ENCODE data around the gene CD276.

CD276 gene

GRCh38 chr15:73755946-73756345 lies 71.8 kb downstream of the CD276 start:
- Histone ChIP-seq H3K4me3 (no peak overlapping the region), H3K27ac (no peak overlapping the region)

DNA sequence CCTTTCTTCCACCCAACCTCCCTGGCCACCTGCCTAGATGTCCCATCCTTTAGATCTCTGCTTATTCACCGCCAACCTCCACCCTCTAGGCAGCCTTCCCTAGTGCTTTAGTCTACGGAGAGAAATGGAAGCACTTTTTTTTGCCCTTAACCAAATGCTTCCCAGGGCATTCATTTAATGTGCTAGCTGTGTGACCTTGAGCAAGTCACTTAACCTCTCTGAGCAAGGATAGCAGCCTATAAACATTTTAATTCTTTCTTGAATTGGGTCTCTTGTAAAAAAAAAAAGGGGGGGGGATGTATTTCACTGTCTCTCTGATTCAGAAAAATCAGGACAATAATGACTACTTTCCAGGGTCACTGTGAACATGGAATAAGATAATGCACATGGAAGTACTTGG lies 72.2 kb downstream of the CD276 start:
- no peak overlapping the region for H3K27ac ChIP-seq
- no peak overlapping the region for H3K4me3 ChIP-seq

DNA sequence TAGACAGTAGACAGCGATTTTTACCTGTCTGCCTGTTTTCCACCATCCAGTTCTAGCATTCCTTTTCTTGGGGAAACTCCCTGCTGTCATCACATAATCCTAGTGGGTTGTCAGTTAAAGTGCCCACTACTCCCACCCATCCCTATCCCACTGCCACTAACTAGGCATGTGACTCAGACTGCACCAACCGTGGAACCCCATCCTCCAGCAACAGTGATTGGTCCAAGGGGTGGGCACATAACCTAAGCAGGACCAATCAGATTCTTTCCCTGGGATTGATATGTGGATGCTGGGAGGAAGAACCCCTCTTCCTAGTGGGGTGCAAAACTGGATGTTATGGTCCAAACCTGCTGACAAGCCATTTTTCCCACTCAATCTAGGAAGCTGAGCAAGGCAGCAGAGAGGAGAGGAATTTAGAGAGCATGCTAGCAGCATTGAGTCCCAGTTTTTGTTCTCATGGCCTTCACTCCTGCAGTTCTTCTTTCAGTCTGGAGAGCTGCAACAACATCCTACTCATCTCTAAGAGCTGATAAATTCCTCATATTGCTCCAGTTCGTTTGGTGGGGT lies 72.8 kb downstream of the CD276 start:
- Histone ChIP-seq H3K4me3 (no peak overlapping the region), H3K27ac (no peak overlapping the region)

- H3K27ac ChIP-seq: no peak overlapping the region
- no peak overlapping the region for H3K4me3 ChIP-seq
Observed at GRCh38 chr15:73757571-73757970, 73.4 kb downstream of the CD276 start.

- Histone ChIP-seq H3K27ac (no peak overlapping the region), H3K4me3 (no peak overlapping the region)
Observed at GRCh38 chr15:73758461-73758860, 74.3 kb downstream of the CD276 start.

DNA sequence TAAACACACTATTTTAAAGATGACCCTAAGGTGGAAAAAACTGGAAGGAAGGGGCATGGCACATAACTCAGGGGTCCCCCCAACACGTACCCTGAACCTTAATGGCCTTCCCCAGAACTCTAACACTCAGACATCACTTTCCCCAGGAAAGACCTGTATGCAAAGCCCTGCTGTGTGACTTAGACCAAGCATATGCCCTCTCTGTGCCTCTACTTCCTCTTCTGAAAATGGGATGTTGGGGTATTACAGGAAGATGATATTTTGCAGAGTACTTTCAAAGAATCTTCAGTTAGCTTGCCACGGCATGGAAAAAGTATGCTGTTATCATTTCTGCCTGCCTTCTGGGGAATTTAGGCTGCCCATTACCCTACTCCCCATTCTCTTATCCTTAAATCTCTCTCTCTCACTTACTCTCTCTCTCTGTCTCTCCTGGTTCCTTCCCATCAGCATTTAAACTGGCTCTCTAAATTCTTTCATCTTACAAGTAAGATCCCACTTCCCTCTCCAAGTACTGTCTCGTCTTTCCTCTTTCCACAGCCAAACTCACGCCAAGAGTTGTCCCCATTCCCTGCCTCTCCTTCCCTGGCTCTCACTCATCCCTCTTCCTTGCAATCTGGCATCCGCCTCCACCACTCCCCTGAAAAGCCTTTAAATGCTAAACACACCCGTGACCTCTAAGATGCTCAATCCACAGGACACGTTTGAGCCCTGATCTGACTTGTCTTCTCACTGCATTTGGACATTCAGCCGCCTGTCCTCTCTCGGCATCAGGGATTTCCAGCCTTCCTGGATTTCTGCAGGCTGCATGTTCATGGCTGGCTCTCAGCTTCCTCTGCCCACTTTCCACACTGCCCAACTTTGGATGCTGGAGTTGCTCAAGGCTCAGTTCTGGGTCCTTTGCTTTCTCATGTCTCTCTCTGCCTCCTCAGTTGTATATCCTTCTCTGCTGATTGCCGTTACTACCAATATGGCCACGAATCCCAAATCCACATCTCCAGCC lies 76.4 kb downstream of the CD276 start:
- H3K4me3 ChIP-seq: no peak overlapping the region
- H3K27ac ChIP-seq: no peak overlapping the region

- no peak overlapping the region for H3K27ac ChIP-seq
- no peak overlapping the region for H3K4me3 ChIP-seq
Observed at GRCh38 chr15:73763931-73764330, 79.7 kb downstream of the CD276 start.
